SK-N-SH (cell line): ENCODE results near the gene PSMA5. TPM values are rescaled to one million over a fixed set of nuclear protein-coding genes. Genes with fewer than 3 reads are reported as not detected.

Source experiments
- CTCF ChIA-PET: fragments of 300-600, 350-600 bp; formaldehyde crosslinking; extraction: SDS; loops from one replicate; lab custom pipeline; 2021; lab: Yijun Ruan, JAX
- POLR2A ChIA-PET: fragments of 350-600 bp; sonication (Branson Sonifier 250); formaldehyde crosslinking; extraction: SDS; loops from one replicate; lab custom pipeline; 2020; ENCODE audit warnings: antibody characterized with exemption, inconsistent platforms; lab: Yijun Ruan, JAX
- DNase-seq: peaks from one replicate; pipeline ENCODE4 v3.0.0; 2012
- H2AFZ ChIP-seq: fragments of 200-600 bp; sonication (generic); 2 replicates; pipeline ENCODE4 v1.8.1; 2016; ENCODE audit warnings: antibody characterized with exemption, mild to moderate bottlenecking, low read depth
- H3F3A ChIP-seq: fragments of 200-600 bp; sonication (generic); replicated peaks from 2 replicates; pipeline ENCODE3; 2016; ENCODE audit warnings: antibody characterized with exemption, mild to moderate bottlenecking; ENCODE audit not compliant: insufficient read depth
- H3K27ac ChIP-seq, 2 experiments: fragments of 200-500 bp in 1 of 2; fragments of 200-600 bp in 1 of 2; sonication (Bioruptor generic) in 1 of 2; sonication (generic), shearing (Covaris generic) in 1 of 2; 2 replicates each; pipeline versions ENCODE4 v1.5.1 to v1.6.1; 2014 to 2016; ENCODE audit warnings: low read depth in 2 of 2, inconsistent platforms in 1 of 2, low read length in 1 of 2, mild to moderate bottlenecking in 1 of 2, mixed read lengths in 1 of 2
- H3K27me3 ChIP-seq: fragments of 200-600 bp; sonication (generic), shearing (Covaris generic); 2 replicates; pipeline ENCODE4 v1.6.1; 2016; ENCODE audit warnings: mixed run types; ENCODE audit not compliant: insufficient read depth
- H3K36me3 ChIP-seq, 2 experiments: fragments of 200-500 bp in 1 of 2; fragments of 200-600 bp in 1 of 2; sonication (Bioruptor generic) in 1 of 2; sonication (generic) in 1 of 2; replicated peaks in 1 of 2; 2 replicates each; pipeline versions ENCODE3 to v1.5.1; 2014 to 2016; ENCODE audit warnings: low read length in 1 of 2, mild to moderate bottlenecking in 1 of 2; ENCODE audit not compliant: insufficient read depth in 2 of 2, control insufficient read depth in 1 of 2
- H3K4me1 ChIP-seq, 2 experiments: fragments of 200-500 bp in 1 of 2; fragments of 200-600 bp in 1 of 2; sonication (Bioruptor generic) in 1 of 2; sonication (generic), shearing (Covaris generic) in 1 of 2; 2 replicates each; pipeline versions ENCODE4 v1.5.1 to v1.6.1; 2014 to 2016; ENCODE audit warnings: low read depth in 1 of 2, low read length in 1 of 2, mixed run types in 1 of 2; ENCODE audit not compliant: insufficient read depth in 2 of 2, control insufficient read depth in 1 of 2
- H3K4me2 ChIP-seq: fragments of 200-600 bp; sonication (generic), shearing (Covaris generic); 2 replicates; pipeline ENCODE4 v1.6.1; 2017; ENCODE audit warnings: mixed run types
- H3K4me3 ChIP-seq, 2 experiments: fragments of 200-500 bp in 1 of 2; fragments of 200-600 bp in 1 of 2; sonication (Bioruptor generic) in 1 of 2; sonication (generic), shearing (Covaris generic) in 1 of 2; 2 replicates each; pipeline versions ENCODE4 v1.5.1 to v1.8.1; 2014 to 2016; ENCODE audit warnings: low read depth in 2 of 2, inconsistent platforms in 1 of 2, low read length in 1 of 2, mild to moderate bottlenecking in 1 of 2, mixed read lengths in 1 of 2, moderate library complexity in 1 of 2
- H3K79me2 ChIP-seq: fragments of 200-600 bp; sonication (generic); 2 replicates; pipeline ENCODE4 v1.8.1; 2017; ENCODE audit warnings: mild to moderate bottlenecking; ENCODE audit not compliant: insufficient read depth
- H3K9ac ChIP-seq: fragments of 200-600 bp; sonication (generic); 2 replicates; pipeline ENCODE4 v1.6.1; 2017; ENCODE audit warnings: mixed run types
- H3K9me2 ChIP-seq: fragments of 200-600 bp; sonication (generic); 2 replicates; pipeline ENCODE4 v1.6.1; 2017; ENCODE audit warnings: mixed run types
- H3K9me3 ChIP-seq: fragments of 200-600 bp; sonication (generic); 2 replicates; pipeline ENCODE4 v1.6.1; 2017; ENCODE audit warnings: mixed run types, mild to moderate bottlenecking, moderate library complexity
- H4K20me1 ChIP-seq: fragments of 200-600 bp; sonication (generic); 2 replicates; pipeline ENCODE4 v1.6.1; 2017; ENCODE audit warnings: mild to moderate bottlenecking, mixed run types; ENCODE audit not compliant: insufficient read depth
- ELF1 ChIP-seq: IDR thresholded peaks from 2 replicates; pipeline ENCODE4 v1.4.0; 2012
- EP300 ChIP-seq, 2 experiments: IDR thresholded peaks; 2 replicates each; pipeline versions ENCODE4 v1.4.0 to v1.6.1; 2012; ENCODE audit warnings: borderline replicate concordance in 1 of 2, low read depth in 1 of 2, low read length in 1 of 2
- FOSL2 ChIP-seq: IDR thresholded peaks from 2 replicates; pipeline ENCODE4 v1.4.0; 2012; ENCODE audit warnings: low read depth, mild to moderate bottlenecking, moderate library complexity, borderline replicate concordance
- JUND ChIP-seq: IDR thresholded peaks from 2 replicates; pipeline ENCODE4 v1.4.0; 2012
- MEF2A ChIP-seq: IDR thresholded peaks from 2 replicates; pipeline ENCODE4 v1.4.0; 2012; ENCODE audit warnings: low read depth, borderline replicate concordance
- NFIC ChIP-seq: IDR thresholded peaks from 2 replicates; pipeline ENCODE4 v1.4.0; 2012; ENCODE audit warnings: borderline replicate concordance
- NRF1 ChIP-seq: IDR thresholded peaks from 2 replicates; pipeline ENCODE4 v1.6.1; 2012; ENCODE audit warnings: low read depth, mild to moderate bottlenecking, low read length
- RAD21 ChIP-seq: IDR thresholded peaks from 2 replicates; pipeline ENCODE4 v1.6.1; 2012; ENCODE audit warnings: mild to moderate bottlenecking, low read length
- RXRA ChIP-seq: IDR thresholded peaks from 2 replicates; pipeline ENCODE4 v1.4.0; 2012; ENCODE audit warnings: low read depth, mild to moderate bottlenecking, borderline replicate concordance
- SMC3 ChIP-seq: IDR thresholded peaks from 2 replicates; pipeline ENCODE4 v1.6.1; 2012; ENCODE audit warnings: low read depth, low read length, improper control_type of control experiment
- TAF1 ChIP-seq: IDR thresholded peaks from 2 replicates; pipeline ENCODE4 v1.6.1; 2012; ENCODE audit warnings: low read depth, mild to moderate bottlenecking, low read length, moderate library complexity, borderline replicate concordance
- WGBS: methylation state at CpG from one replicate; pipeline ENCODE4 v1.1.6; 2017; ENCODE audit warnings: low lambda C conversion rate; 5-methylcytosine and 5-hydroxymethylcytosine counted together
- polyA plus RNA-seq, 3 experiments: library from polyadenylated mRNA; depleted of rRNA; stranded (reverse); fragments of >200 nt; gene quantifications; 2 replicates each; pipeline ENCODE4 v1.2.3, GENCODE V29; 2012
- TF ChIP-seq, protein P1 (sequence below): fragments of 150-350 bp; IDR thresholded peaks from 2 replicates; pipeline ENCODE4 v1.6.1; 2016; ENCODE audit warnings: mild to moderate bottlenecking, low read depth, low read length
- TF ChIP-seq, protein P2 (sequence below): IDR thresholded peaks from 2 replicates; pipeline ENCODE4 v1.4.0; 2012; ENCODE audit warnings: low read depth
- TF ChIP-seq, protein P3 (sequence below): IDR thresholded peaks from 2 replicates; pipeline ENCODE4 v1.4.0; 2012; ENCODE audit warnings: low read depth, borderline replicate concordance
- TF ChIP-seq, protein P4 (sequence below): IDR thresholded peaks from 2 replicates; pipeline ENCODE4 v1.4.0; 2012; ENCODE audit warnings: low read depth, borderline replicate concordance

Gene PSMA5
- polyA plus RNA-seq, 1 of the 3 experiments (the other 2 are of a cell fraction): 118 TPM

DNA sequence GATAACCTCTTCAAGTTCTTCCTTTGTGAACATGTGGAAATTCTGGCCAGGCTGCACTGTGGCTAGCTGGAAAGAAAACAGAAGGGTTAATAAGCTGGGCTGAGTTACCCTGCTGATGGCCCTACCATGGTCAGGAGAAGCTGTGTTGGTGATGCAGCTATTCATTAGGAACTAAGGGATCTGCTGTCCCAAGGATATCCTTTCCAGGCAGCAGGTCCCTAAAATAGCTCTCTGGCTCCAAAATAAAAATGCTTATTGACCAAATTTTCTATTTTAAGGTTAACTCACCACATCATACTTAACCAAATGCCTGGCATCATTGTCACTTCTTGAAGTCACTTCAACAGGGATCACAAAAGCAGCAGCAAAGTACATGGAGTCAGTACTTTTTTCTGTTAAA is 24.2 kb downstream of the PSMA5 start:
- Histone ChIP-seq H3K4me3 (no peak overlapping the region), H3K4me2 (no peak overlapping the region), H2AFZ (no peak overlapping the region), H3K9me3 (no peaks in the 10 kb centered on the region), H3F3A (peaks cover 25% of the 10 kb centered on the region), H3K4me1 (peaks cover 0 to 11% of the 10 kb centered on the region in 2 experiments; a peak in 2 of 4 replicates), H3K36me3 (peaks cover 34 to 48% of the 10 kb centered on the region in 2 experiments), H3K9me2 (no peaks in the 10 kb centered on the region), H4K20me1 (no peaks in the 10 kb centered on the region), H3K79me2 (peaks cover 4% of the 10 kb centered on the region; the same call in 1 of the 2 replicates), H3K27ac (no peak overlapping the region), H3K9ac (no peak overlapping the region), H3K27me3 (no peaks in the 10 kb centered on the region)
- ChIA-PET CTCF (interaction anchor here (0.9 to 14.6 kb wide), 8 partner anchors 11 to 302 kb away, joined by 3 to 252 read pairs (median 6); partner anchors contain the start of genes CYB561D1 and PSRC1), POLR2A (no interaction called here)
- DNase-seq: no peak
- TF ChIP-seq MEF2A: no peak
- TF ChIP-seq, protein P1, sequence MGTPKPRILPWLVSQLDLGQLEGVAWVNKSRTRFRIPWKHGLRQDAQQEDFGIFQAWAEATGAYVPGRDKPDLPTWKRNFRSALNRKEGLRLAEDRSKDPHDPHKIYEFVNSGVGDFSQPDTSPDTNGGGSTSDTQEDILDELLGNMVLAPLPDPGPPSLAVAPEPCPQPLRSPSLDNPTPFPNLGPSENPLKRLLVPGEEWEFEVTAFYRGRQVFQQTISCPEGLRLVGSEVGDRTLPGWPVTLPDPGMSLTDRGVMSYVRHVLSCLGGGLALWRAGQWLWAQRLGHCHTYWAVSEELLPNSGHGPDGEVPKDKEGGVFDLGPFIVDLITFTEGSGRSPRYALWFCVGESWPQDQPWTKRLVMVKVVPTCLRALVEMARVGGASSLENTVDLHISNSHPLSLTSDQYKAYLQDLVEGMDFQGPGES: no peak
- no peak for TF ChIP-seq TAF1
- TF ChIP-seq, protein P2, sequence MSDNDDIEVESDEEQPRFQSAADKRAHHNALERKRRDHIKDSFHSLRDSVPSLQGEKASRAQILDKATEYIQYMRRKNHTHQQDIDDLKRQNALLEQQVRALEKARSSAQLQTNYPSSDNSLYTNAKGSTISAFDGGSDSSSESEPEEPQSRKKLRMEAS: no peak
- TF ChIP-seq ELF1: no peak
- TF ChIP-seq, protein P3, sequence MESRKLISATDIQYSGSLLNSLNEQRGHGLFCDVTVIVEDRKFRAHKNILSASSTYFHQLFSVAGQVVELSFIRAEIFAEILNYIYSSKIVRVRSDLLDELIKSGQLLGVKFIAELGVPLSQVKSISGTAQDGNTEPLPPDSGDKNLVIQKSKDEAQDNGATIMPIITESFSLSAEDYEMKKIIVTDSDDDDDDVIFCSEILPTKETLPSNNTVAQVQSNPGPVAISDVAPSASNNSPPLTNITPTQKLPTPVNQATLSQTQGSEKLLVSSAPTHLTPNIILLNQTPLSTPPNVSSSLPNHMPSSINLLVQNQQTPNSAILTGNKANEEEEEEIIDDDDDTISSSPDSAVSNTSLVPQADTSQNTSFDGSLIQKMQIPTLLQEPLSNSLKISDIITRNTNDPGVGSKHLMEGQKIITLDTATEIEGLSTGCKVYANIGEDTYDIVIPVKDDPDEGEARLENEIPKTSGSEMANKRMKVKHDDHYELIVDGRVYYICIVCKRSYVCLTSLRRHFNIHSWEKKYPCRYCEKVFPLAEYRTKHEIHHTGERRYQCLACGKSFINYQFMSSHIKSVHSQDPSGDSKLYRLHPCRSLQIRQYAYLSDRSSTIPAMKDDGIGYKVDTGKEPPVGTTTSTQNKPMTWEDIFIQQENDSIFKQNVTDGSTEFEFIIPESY: no peak
- no peak for TF ChIP-seq NFIC
- no peak for TF ChIP-seq JUND
- TF ChIP-seq, all 33 proteins: peak for 0

DNA sequence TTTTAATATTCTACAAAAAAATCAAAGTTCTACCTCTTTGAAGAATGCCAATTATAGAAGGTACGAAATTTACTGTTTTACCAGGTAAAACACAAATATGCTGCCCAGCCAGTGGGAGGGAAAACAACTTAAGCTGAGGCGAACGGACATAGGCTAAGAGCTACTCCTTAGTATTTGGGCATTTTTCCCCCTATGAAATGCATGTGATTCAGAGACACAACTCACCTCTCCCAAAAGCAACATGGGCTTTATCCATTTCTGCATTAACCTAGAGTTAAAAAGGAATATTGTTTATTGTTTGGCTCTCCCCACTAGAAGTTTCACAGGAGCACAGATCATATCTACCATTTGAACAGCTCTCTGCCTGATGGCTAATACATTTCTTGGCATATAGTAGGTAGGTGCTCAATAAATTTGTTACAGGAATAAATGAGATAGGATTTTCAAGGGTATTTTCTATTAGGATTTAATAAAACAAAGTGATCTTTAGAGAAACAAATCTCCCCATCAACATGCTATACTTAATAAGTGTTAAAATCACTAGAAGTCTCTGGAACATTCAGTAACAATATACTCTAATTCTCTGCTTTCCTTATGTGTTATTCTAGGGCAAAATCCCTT is 26.1 kb downstream of the PSMA5 start:
- DNase-seq: no peak
- Histone ChIP-seq H3K4me3 (no peak overlapping the region), H3F3A (peaks cover 25% of the 10 kb centered on the region)
- POLR2A ChIA-PET: interaction anchor here (2.2 kb wide), 1 partner anchor 117 kb away, joined by 6 read pairs; the partner anchor contains the start of gene PSRC1
- no peak for TF ChIP-seq SMC3
- no peak for TF ChIP-seq NRF1
- TF ChIP-seq EP300 (IDR thresholded peaks at IDR 0.05; ENCODE audit: borderline replicate concordance in 1 of 2, low read depth in 1 of 2, low read length in 1 of 2): no peak
- TF ChIP-seq, protein P4, sequence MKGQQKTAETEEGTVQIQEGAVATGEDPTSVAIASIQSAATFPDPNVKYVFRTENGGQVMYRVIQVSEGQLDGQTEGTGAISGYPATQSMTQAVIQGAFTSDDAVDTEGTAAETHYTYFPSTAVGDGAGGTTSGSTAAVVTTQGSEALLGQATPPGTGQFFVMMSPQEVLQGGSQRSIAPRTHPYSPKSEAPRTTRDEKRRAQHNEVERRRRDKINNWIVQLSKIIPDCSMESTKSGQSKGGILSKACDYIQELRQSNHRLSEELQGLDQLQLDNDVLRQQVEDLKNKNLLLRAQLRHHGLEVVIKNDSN: no peak
- no peak for TF ChIP-seq FOSL2
- TF ChIP-seq RAD21: no peak
- TF ChIP-seq RXRA: no peak
- no peak for TF ChIP-seq NFIC
- TF ChIP-seq, all 33 proteins: peak for 0
- CTCF ChIA-PET: interaction anchor here (0.7 to 14.6 kb wide), 23 partner anchors 8 to 199 kb away, joined by 3 to 252 read pairs (median 10); partner anchors contain the start of genes MYBPHL, PSMA5 and PSRC1
- no peaks in the 10 kb centered on the region for H3K9me3 ChIP-seq
- H3K27ac ChIP-seq: no peak overlapping the region
- H3K27me3 ChIP-seq: no peaks in the 10 kb centered on the region
- no peak overlapping the region for H2AFZ ChIP-seq
- peaks cover 6 to 19% of the 10 kb centered on the region in 2 experiments; a peak in 3 of 4 replicates for H3K4me1 ChIP-seq
- 90% methylated on average over 3 of the region's 3 CpGs for WGBS
- peaks cover 25 to 39% of the 10 kb centered on the region in 2 experiments for H3K36me3 ChIP-seq
- H3K79me2 ChIP-seq: peaks cover 23% of the 10 kb centered on the region
- no peak overlapping the region for H3K9ac ChIP-seq
- H3K4me2 ChIP-seq: no peak overlapping the region
- no peaks in the 10 kb centered on the region for H4K20me1 ChIP-seq
- H3K9me2 ChIP-seq: no peaks in the 10 kb centered on the region
